ENCODE measurements around the gene GPR78. TPM values are rescaled to one million over a fixed set of nuclear protein-coding genes. Genes with fewer than 3 reads are reported as not detected.

GPR78 gene
- total RNA-seq (2022; extraction: Qiagen RNA extraction; ENCODE audit: low read depth): 0.22 to 0.26 TPM (median 0.23 TPM) in 3 of 5 replicates, not detected in the others

GRCh38 chr4:8580321-8581093, at the start of gene GPR78:
GPR78 (plus strand) TSS chr4:8580392; CDS start chr4:8580983, 591 bp downstream.

GRCh38 chr4:8592366-8593263, 12.4 kb downstream of the GPR78 start, which contains the start of gene CPZ:
CPZ (plus strand) TSS chr4:8592765; CDS start chr4:8592834, 69 bp downstream.

Other genes starting within 250 kb of the GPR78 start
- gene ACOX3, start 139.7 kb upstream of the GPR78 start, total RNA-seq (2022; extraction: Qiagen RNA extraction; ENCODE audit: low read depth): 8.0 to 10.6 TPM (median 9.8 TPM) in 5 replicates
- gene TRMT44, start 139.6 kb upstream of the GPR78 start, total RNA-seq (2022; extraction: Qiagen RNA extraction; ENCODE audit: low read depth): 5.2 to 6.8 TPM (median 6.2 TPM) in 5 replicates
- 0.26 to 0.54 TPM (median 0.33 TPM) in 5 replicates for gene CPZ, start 12.4 kb downstream of the GPR78 start, total RNA-seq (2022; extraction: Qiagen RNA extraction; ENCODE audit: low read depth)

All from A549 treated with DMSO at 1 μM for 4 hours (cell line).